LNCaP clone FGC (cell line): ENCODE data around the gene POPDC2.

ENCODE experiments used
- DNase-seq: peaks from one replicate; pipeline ENCODE4 v3.0.0-alpha.2; 2011; ENCODE audit warnings: low read depth
- H3K4me3 ChIP-seq: 2 replicates; pipeline ENCODE4 v1.5.1; 2011; ENCODE audit warnings: mild to moderate bottlenecking, low read depth, low read length, control low read depth
- CTCF ChIP-seq: IDR thresholded peaks from 2 replicates; pipeline ENCODE4 v1.5.1; 2012; ENCODE audit warnings: mild to moderate bottlenecking; ENCODE audit not compliant: control insufficient read depth, insufficient read depth; ENCODE audit errors: extremely low read depth

Gene POPDC2

GRCh38 chr3:119632829-119633228, 27.6 kb downstream of the POPDC2 start:
- H3K4me3 ChIP-seq: no peak overlapping the region
- no peak for TF ChIP-seq CTCF
- DNase-seq: no peak

GRCh38 chr3:119632216-119632615, 28.2 kb downstream of the POPDC2 start:
- H3K4me3 ChIP-seq: no peak overlapping the region
- no peak for TF ChIP-seq CTCF

GRCh38 chr3:119631516-119631915, 28.9 kb downstream of the POPDC2 start:
- no peak for DNase-seq
- H3K4me3 ChIP-seq: no peak overlapping the region

More at GRCh38 chr3:119632216-119632615, 28.2 kb downstream of the POPDC2 start:
- no peak for DNase-seq

GRCh38 chr3:119630880-119631329, 29.5 kb downstream of the POPDC2 start:
- no peak overlapping the region for H3K4me3 ChIP-seq
- DNase-seq: no peak
- no peak for TF ChIP-seq CTCF

More at GRCh38 chr3:119631516-119631915, 28.9 kb downstream of the POPDC2 start:
- TF ChIP-seq CTCF: no peak

- H3K4me3 ChIP-seq: no peak overlapping the region
- no peak for TF ChIP-seq CTCF
- no peak for DNase-seq
These were observed 30.1 kb downstream of the POPDC2 start for GRCh38 chr3:119630128-119630879.

GRCh38 chr3:119628816-119629445, 31.5 kb downstream of the POPDC2 start:
- no peak for TF ChIP-seq CTCF
- no peak for DNase-seq
- no peak overlapping the region for H3K4me3 ChIP-seq
